Measurements from ENCODE around the gene SUGP2.
"Not testable (repeated sequence)": the region's sequence is repeated elsewhere in the genome, so short reads cannot be mapped to it uniquely, and the experiment has no call there.

- TF ChIP-seq CTCF, EP300 (IDR thresholded peaks at IDR 0.05): not testable (repeated sequence)
These were observed 80.8 kb downstream of the SUGP2 start for GRCh38 chr19:18952364-18953003.
